Skeletal muscle cell (primary cell): ENCODE measurements around the gene THSD4.
A peak's percentile ranks its signal among the peaks of the same experiment; 100 is the strongest.

Source experiments
- DNase-seq: peaks from one replicate; pipeline ENCODE4 v3.0.0-alpha.2; 2010; ENCODE audit warnings: low read depth
- H3K4me3 ChIP-seq: 2 replicates; pipeline ENCODE4 v1.5.1; 2011; ENCODE audit warnings: low read depth, mild to moderate bottlenecking, control low read depth, low read length, moderate library complexity

THSD4 gene

GRCh38 chr15:71691458-71692417 is 576.5 kb downstream of the THSD4 start:
- H3K4me3 ChIP-seq = no peak overlapping the region

GRCh38 chr15:71697236-71697635 is 582.0 kb downstream of the THSD4 start:
- no peak overlapping the region for H3K4me3 ChIP-seq
- DNase-seq = no peak

More at GRCh38 chr15:71691458-71692417, 576.5 kb downstream of the THSD4 start:
- peak; percentile 84 for DNase-seq

GRCh38 chr15:71698030-71698429 is 582.8 kb downstream of the THSD4 start:
- DNase-seq = no peak

GRCh38 chr15:71698742-71699141 is 583.5 kb downstream of the THSD4 start:
- DNase-seq = no peak
- no peak overlapping the region for H3K4me3 ChIP-seq

More at GRCh38 chr15:71698030-71698429, 582.8 kb downstream of the THSD4 start:
- H3K4me3 ChIP-seq = no peak overlapping the region

GRCh38 chr15:71699977-71700376 is 584.7 kb downstream of the THSD4 start:
- no peak overlapping the region for H3K4me3 ChIP-seq
- no peak for DNase-seq

GRCh38 chr15:71701808-71702207 is 586.5 kb downstream of the THSD4 start:
- H3K4me3 ChIP-seq = no peak overlapping the region
- DNase-seq = no peak

GRCh38 chr15:71702496-71702895 is 587.2 kb downstream of the THSD4 start:
- no peak overlapping the region for H3K4me3 ChIP-seq
- no peak for DNase-seq

- no peak for DNase-seq
- H3K4me3 ChIP-seq = no peak overlapping the region
These were observed 589.9 kb downstream of the THSD4 start for GRCh38 chr15:71705151-71705550.

- no peak overlapping the region for H3K4me3 ChIP-seq
- no peak for DNase-seq
These were observed 591.4 kb downstream of the THSD4 start for GRCh38 chr15:71706461-71707229.

GRCh38 chr15:71707230-71708050 is 592.2 kb downstream of the THSD4 start:
- H3K4me3 ChIP-seq = no peak overlapping the region
- DNase-seq = no peak

- no peak for DNase-seq
These were observed 592.8 kb downstream of the THSD4 start for GRCh38 chr15:71708051-71708429.

GRCh38 chr15:71708741-71709140 is 593.5 kb downstream of the THSD4 start:
- no peak for DNase-seq
- no peak overlapping the region for H3K4me3 ChIP-seq

More at GRCh38 chr15:71708051-71708429, 592.8 kb downstream of the THSD4 start:
- no peak overlapping the region for H3K4me3 ChIP-seq

- DNase-seq = no peak
- H3K4me3 ChIP-seq = no peak overlapping the region
These were observed 594.6 kb downstream of the THSD4 start for GRCh38 chr15:71709808-71710418.

- H3K4me3 ChIP-seq = no peak overlapping the region
- DNase-seq = no peak
These were observed 596.9 kb downstream of the THSD4 start for GRCh38 chr15:71712182-71712581.

GRCh38 chr15:71713191-71713809 is 598.0 kb downstream of the THSD4 start:
- DNase-seq = no peak
- H3K4me3 ChIP-seq = no peak overlapping the region

- no peak for DNase-seq
- no peak overlapping the region for H3K4me3 ChIP-seq
These were observed 600.6 kb downstream of the THSD4 start for GRCh38 chr15:71715914-71716313.

- no peak for DNase-seq
- no peak overlapping the region for H3K4me3 ChIP-seq
These were observed 601.7 kb downstream of the THSD4 start for GRCh38 chr15:71716990-71717389.

- H3K4me3 ChIP-seq = no peak overlapping the region
- no peak for DNase-seq
These were observed 603.0 kb downstream of the THSD4 start for GRCh38 chr15:71718116-71718910.
